ENCODE data around the gene SCAF8. TPM values are rescaled to one million over a fixed set of nuclear protein-coding genes. Genes with fewer than 3 reads are reported as not detected.

Gene SCAF8
- total and polyA plus RNA-seq, 2 of the 8 experiments (the other 6 are each of a cell fraction or from before 2014, with no cell fraction given), result 20.3 to 46.3 TPM

GRCh38 chr6:154849475-154849874 lies 116.3 kb downstream of the SCAF8 start (continued):
- no peak for TF ChIP-seq ATF2 (IDR thresholded peaks at IDR 0.05; ENCODE audit: low read length)
- TF ChIP-seq ATF3 (IDR thresholded peaks at IDR 0.05; ENCODE audit: insufficient read depth, low read depth, low read length), result no peak
